Colonic mucosa (tissue), 4 donors: ENCODE results near the gene DNTT. TPM values are rescaled to one million over a fixed set of nuclear protein-coding genes. Genes with fewer than 3 reads are reported as not detected.
"Not testable (repeated sequence)": the region's sequence is repeated elsewhere in the genome, so short reads cannot be mapped to it uniquely, and the experiment has no call there.

Experiments used
- DNase-seq: peaks from one replicate; pipeline ENCODE4 v3.0.0-alpha.2; 2020
- H3K27ac ChIP-seq: fragments of 200-600 bp; one replicate; pipeline ENCODE4 v1.8.0; 2021
- H3K27me3 ChIP-seq: fragments of 200-600 bp; one replicate; pipeline ENCODE4 v1.8.0; 2021
- H3K36me3 ChIP-seq: fragments of 200-600 bp; one replicate; pipeline ENCODE4 v1.8.0; 2021
- H3K4me1 ChIP-seq: fragments of 200-600 bp; one replicate; pipeline ENCODE4 v1.8.0; 2021; ENCODE audit warnings: mild to moderate bottlenecking
- H3K4me3 ChIP-seq: fragments of 200-600 bp; one replicate; pipeline ENCODE4 v1.8.0; 2021
- H3K9ac ChIP-seq, 2 donors: one replicate each; pipeline ENCODE4 v1.7.0; 2013; ENCODE audit warnings: control low read depth in 2 of 2, low read depth in 2 of 2, low read length in 2 of 2
- H3K9me3 ChIP-seq: fragments of 200-600 bp; one replicate; pipeline ENCODE4 v1.8.0; 2021
- intact Hi-C: fragments of 100-400 bp; cut with DNase I; formaldehyde crosslinking; loops from one replicate; pipeline ENCODE4 v1.14.1; 2022
- total RNA-seq, 2 donors: library from RNA; stranded (reverse); fragmentation: NEBNext Ultra II Directional in 1 of 2; extraction: Animal tissue kit (Norgen Biotek cat#: 25700) in 1 of 2; gene quantifications; one replicate each; pipeline ENCODE4 v1.2.1, GENCODE V29; 2021
- TF ChIP-seq, protein P1 (sequence below): fragments of 200-600 bp; IDR thresholded peaks from one replicate; pipeline ENCODE4 v1.8.0; 2022; ENCODE audit warnings: antibody characterized with exemption, mild to moderate bottlenecking
- donor health status: healthy.
- donor health status: DM: no; HTN: no; CAD: no.
- donor health status: DM: no; HTN: no; CAD: no.

DNTT gene
- total RNA-seq, 2 donors from 2014 or later: not detected

DNA sequence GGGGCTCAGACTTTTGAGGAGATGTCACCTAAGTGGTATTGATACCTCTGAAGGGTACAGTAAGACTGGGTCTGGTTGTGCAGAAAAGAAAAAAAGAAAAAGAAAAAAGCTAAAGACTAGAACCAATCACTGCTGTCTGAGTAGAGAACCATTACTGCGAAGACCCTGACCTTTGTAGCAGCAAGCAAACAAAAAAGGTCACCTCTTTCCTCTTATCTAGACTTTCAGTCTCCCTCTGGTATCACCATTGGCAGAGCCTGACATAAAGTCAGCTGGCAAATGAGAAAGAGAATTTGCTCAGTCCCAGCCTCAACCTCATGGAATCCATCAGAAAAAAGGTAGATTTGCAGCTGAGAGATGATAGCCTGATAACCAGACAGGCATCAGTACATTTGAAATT, 2.6 kb upstream of the DNTT start:
- TF ChIP-seq, protein P1, sequence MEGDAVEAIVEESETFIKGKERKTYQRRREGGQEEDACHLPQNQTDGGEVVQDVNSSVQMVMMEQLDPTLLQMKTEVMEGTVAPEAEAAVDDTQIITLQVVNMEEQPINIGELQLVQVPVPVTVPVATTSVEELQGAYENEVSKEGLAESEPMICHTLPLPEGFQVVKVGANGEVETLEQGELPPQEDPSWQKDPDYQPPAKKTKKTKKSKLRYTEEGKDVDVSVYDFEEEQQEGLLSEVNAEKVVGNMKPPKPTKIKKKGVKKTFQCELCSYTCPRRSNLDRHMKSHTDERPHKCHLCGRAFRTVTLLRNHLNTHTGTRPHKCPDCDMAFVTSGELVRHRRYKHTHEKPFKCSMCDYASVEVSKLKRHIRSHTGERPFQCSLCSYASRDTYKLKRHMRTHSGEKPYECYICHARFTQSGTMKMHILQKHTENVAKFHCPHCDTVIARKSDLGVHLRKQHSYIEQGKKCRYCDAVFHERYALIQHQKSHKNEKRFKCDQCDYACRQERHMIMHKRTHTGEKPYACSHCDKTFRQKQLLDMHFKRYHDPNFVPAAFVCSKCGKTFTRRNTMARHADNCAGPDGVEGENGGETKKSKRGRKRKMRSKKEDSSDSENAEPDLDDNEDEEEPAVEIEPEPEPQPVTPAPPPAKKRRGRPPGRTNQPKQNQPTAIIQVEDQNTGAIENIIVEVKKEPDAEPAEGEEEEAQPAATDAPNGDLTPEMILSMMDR: no peak
- intact Hi-C loops: no loop called here
- no peak for DNase-seq

DNA sequence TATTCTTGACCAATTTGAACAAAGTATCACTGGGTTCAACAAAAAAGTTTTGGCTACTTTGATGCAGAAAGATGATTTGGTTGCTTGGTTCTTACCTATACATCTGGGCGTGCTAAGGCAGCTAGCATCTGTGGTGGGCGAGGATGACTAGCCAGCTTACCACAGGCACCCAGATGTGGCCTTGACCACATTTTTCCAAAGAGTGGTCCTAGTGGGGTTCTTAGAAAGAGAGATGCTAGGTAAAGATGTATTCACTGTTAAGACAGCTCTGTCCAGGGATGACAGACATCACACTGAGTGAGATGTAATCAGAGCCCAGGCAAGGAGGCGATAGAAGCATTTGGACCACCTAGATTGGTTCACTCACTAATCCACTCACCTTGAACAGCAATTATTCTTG, 785 bp downstream of the DNTT start:
- no peaks in the 10 kb centered on the region for H3K9me3 ChIP-seq
- no peaks in the 10 kb centered on the region for H3K36me3 ChIP-seq
- no peak overlapping the region for H3K4me3 ChIP-seq
- peaks cover 3% of the 10 kb centered on the region for H3K4me1 ChIP-seq
- no peak overlapping the region for H3K9ac ChIP-seq
- DNase-seq: no peak
- no peaks in the 10 kb centered on the region for H3K27me3 ChIP-seq
- no peak overlapping the region for H3K27ac ChIP-seq
- intact Hi-C loops: no loop called here
- TF ChIP-seq, protein P1: no peak

More for the DNA sequence above, 2.6 kb upstream of the DNTT start:
- Histone ChIP-seq H3K9me3 (no peaks in the 10 kb centered on the region), H3K27me3 (no peaks in the 10 kb centered on the region), H3K9ac (no peak overlapping the region), H3K4me3 (no peak overlapping the region), H3K4me1 (no peaks in the 10 kb centered on the region), H3K36me3 (no peaks in the 10 kb centered on the region), H3K27ac (no peak overlapping the region)

DNA sequence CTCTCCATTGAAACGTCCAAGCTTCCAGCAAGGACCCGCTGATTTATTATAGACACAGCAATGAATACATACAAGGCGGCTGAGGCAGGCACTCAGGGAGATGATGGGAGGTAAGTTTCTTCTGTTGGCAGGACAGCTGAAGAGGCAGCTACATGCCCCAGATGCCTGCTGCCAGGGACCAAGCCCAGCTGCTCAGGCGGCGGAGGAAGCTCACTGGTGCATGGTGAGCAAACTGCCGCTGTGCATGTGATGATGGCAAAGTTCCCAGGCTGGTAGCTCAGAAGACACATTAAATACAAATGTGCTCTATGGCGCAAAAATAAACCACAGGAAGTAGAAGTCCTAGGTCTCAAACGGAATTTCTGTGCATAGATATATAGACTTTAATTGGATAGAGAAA, 2.3 kb downstream of the DNTT start:
- H3K9me3 ChIP-seq: no peaks in the 10 kb centered on the region
- H3K27me3 ChIP-seq: no peaks in the 10 kb centered on the region
- peaks cover 7% of the 10 kb centered on the region for H3K4me1 ChIP-seq
- TF ChIP-seq, protein P1: no peak
- no peak overlapping the region for H3K9ac ChIP-seq
- intact Hi-C loops: no loop called here
- DNase-seq: no peak
- no peaks in the 10 kb centered on the region for H3K36me3 ChIP-seq
- H3K27ac ChIP-seq: no peak overlapping the region
- H3K4me3 ChIP-seq: no peak overlapping the region

DNA sequence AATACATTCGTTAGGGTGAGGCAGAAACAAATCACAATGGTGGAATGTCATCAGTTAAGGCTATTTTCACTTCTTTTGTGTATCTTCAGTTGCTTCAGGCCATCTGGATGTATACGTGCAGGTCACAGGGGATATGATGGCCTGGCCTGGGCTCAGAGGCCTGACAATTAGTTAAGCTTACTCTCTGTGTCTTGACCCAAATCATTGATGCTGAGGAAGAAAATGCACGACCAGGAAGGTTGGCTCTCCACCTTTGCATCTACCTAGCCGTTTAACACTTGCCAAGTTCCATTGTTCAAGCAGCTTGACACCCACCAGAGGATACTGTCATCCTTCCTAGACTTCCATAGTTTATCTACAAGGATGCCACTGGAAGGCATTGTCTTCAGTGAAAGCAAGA, 4.6 kb downstream of the DNTT start:
- H3K9ac ChIP-seq, H3K27ac ChIP-seq, H3K4me3 ChIP-seq, H3K4me1 ChIP-seq, H3K36me3 ChIP-seq, H3K9me3 ChIP-seq, intact Hi-C loops, DNase-seq, H3K27me3 ChIP-seq: not testable (repeated sequence)

DNA sequence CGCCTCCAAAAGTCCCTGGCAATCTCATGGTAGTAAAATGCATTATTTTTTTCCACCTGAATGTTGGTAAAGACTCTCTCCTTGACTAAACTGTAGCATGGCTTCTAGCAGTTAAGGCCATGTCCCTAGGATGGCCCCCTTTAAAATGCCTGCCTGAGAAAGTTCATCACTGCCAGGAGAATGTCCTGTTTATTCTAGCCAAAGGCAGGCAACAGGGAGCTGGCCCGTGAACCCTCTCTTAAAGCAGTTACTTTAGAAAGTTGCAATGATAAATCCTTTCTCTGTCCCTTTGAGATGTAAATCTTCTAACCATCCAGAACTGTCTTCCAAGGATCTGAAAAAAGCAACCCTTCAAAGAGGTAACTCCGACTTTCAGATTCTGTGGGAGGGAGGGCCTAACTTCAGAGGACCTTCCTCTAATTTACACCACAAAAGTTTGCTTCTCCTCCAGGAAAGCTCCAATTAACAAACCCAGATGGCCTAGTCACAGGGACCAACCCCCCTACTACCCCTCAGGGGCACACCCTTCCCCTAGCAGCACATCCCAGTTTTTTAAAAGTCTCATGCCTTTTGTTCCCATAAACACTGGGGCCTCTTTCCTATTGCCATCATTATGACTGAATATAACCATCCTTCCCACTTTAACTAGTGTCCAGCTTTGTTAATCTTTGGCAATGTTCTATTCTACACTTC, 5.5 kb downstream of the DNTT start:
- DNase-seq: no peak
- no peaks in the 10 kb centered on the region for H3K36me3 ChIP-seq
- H3K4me3 ChIP-seq: no peak overlapping the region
- TF ChIP-seq, protein P1: no peak
- H3K9ac ChIP-seq: no peak overlapping the region
- H3K4me1 ChIP-seq: peaks cover 7% of the 10 kb centered on the region
- no peaks in the 10 kb centered on the region for H3K27me3 ChIP-seq
- H3K9me3 ChIP-seq: no peaks in the 10 kb centered on the region
- no peak overlapping the region for H3K27ac ChIP-seq
- intact Hi-C loops: no loop called here

DNA sequence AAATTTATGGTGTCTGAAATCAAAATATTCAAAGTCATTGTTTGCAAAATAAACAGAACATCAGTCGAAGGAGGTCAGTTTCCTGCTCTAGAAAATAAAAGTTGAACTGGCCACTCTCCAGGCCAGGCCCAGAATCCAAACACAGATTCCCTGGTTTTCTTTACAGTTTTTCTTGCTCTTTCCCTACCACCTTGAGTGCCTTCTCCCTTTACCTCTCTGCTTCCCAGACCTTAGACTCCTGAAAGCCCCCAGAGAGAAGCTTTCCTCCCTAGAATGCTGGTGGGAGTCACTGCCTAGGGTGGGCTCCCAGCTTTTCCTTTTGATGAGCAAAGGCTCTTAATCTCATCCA, 6.1 kb downstream of the DNTT start:
- Histone ChIP-seq H3K9ac (no peak overlapping the region), H3K36me3 (no peaks in the 10 kb centered on the region), H3K27me3 (no peaks in the 10 kb centered on the region), H3K4me1 (peaks cover 7% of the 10 kb centered on the region), H3K27ac (no peak overlapping the region), H3K4me3 (no peak overlapping the region), H3K9me3 (no peaks in the 10 kb centered on the region)
- intact Hi-C loops: no loop called here
- TF ChIP-seq, protein P1: no peak
- DNase-seq: no peak
